HL-60 (cell line): ENCODE measurements around the gene RBP2.

Experiments
- DNase-seq, 2 experiments: peaks; one replicate each; pipeline ENCODE4 v3.0.0-alpha.2; 2010 to 2020; ENCODE audit warnings: low read depth in 1 of 2, low spot score in 1 of 2
- H3K27ac ChIP-seq: fragments of 250-450 bp; sonication (Bioruptor Pico); replicated peaks from 2 replicates; pipeline ENCODE4 v1.5.1; 2020; ENCODE audit warnings: mild to moderate bottlenecking, moderate library complexity
- H3K27me3 ChIP-seq: fragments of 250-450 bp; sonication (Bioruptor Pico); 2 replicates; pipeline ENCODE4 v1.5.1; 2021; ENCODE audit warnings: mild to moderate bottlenecking, moderate library complexity; ENCODE audit not compliant: insufficient read depth, poor library complexity, severe bottlenecking
- H3K4me3 ChIP-seq: replicated peaks from 2 replicates; pipeline ENCODE4 v1.5.1; 2011; ENCODE audit warnings: mild to moderate bottlenecking, control low read depth, low read length; ENCODE audit not compliant: insufficient read depth
- GABPA ChIP-seq: IDR thresholded peaks from 2 replicates; pipeline ENCODE4 v1.6.1; 2012; ENCODE audit warnings: low read depth
- POLR2AphosphoS5 ChIP-seq: IDR thresholded peaks from 2 replicates; pipeline ENCODE4 v1.6.1; 2012; ENCODE audit warnings: low read depth
- SPI1 ChIP-seq: IDR thresholded peaks from 2 replicates; pipeline ENCODE4 v1.6.1; 2012; ENCODE audit warnings: low read depth, mild to moderate bottlenecking, borderline replicate concordance
- TF ChIP-seq, protein P1 (sequence below): IDR thresholded peaks from one replicate; pipeline ENCODE4 v1.5.1; 2011; ENCODE audit warnings: low read length, control low read depth, inconsistent platforms; ENCODE audit not compliant: insufficient read depth
- TF ChIP-seq, protein P2 (sequence below): IDR thresholded peaks from 2 replicates; pipeline ENCODE4 v1.6.1; 2012; ENCODE audit warnings: low read depth; ENCODE audit not compliant: insufficient replicate concordance

RBP2 gene

DNA sequence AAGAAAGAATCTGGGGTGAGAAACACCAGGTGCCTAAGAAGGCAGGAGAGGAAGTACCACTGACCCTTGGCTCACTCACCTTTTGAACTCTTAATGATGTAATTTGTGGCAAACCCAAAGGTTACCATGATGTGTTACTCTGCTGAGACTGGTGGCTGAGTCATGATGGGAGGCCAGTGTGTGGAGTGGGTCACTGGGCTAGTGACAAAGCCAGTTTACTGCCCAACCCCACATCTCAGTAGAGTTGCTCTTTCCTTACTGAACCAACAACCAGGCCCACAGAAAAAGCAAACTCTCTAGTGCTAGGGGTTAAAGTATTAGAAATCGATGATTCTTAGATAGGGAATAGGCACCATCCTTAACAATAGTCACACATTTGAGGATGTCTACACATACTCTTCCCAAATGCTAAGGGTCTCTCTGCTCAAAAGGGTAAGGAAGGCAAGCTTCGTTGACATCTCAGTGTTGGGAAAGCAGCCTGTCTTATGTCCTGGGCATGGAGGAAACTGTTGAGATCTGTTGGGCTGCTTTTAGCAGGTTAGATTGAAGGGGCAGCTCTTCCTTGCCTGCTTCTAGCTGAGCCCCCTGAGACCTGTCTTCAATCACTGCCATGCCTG, 3.1 kb downstream of the RBP2 start:
- TF ChIP-seq SPI1 (no peak), GABPA (no peak)
- TF ChIP-seq, protein P1, sequence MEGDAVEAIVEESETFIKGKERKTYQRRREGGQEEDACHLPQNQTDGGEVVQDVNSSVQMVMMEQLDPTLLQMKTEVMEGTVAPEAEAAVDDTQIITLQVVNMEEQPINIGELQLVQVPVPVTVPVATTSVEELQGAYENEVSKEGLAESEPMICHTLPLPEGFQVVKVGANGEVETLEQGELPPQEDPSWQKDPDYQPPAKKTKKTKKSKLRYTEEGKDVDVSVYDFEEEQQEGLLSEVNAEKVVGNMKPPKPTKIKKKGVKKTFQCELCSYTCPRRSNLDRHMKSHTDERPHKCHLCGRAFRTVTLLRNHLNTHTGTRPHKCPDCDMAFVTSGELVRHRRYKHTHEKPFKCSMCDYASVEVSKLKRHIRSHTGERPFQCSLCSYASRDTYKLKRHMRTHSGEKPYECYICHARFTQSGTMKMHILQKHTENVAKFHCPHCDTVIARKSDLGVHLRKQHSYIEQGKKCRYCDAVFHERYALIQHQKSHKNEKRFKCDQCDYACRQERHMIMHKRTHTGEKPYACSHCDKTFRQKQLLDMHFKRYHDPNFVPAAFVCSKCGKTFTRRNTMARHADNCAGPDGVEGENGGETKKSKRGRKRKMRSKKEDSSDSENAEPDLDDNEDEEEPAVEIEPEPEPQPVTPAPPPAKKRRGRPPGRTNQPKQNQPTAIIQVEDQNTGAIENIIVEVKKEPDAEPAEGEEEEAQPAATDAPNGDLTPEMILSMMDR, result no peak
- TF ChIP-seq, protein P2, sequence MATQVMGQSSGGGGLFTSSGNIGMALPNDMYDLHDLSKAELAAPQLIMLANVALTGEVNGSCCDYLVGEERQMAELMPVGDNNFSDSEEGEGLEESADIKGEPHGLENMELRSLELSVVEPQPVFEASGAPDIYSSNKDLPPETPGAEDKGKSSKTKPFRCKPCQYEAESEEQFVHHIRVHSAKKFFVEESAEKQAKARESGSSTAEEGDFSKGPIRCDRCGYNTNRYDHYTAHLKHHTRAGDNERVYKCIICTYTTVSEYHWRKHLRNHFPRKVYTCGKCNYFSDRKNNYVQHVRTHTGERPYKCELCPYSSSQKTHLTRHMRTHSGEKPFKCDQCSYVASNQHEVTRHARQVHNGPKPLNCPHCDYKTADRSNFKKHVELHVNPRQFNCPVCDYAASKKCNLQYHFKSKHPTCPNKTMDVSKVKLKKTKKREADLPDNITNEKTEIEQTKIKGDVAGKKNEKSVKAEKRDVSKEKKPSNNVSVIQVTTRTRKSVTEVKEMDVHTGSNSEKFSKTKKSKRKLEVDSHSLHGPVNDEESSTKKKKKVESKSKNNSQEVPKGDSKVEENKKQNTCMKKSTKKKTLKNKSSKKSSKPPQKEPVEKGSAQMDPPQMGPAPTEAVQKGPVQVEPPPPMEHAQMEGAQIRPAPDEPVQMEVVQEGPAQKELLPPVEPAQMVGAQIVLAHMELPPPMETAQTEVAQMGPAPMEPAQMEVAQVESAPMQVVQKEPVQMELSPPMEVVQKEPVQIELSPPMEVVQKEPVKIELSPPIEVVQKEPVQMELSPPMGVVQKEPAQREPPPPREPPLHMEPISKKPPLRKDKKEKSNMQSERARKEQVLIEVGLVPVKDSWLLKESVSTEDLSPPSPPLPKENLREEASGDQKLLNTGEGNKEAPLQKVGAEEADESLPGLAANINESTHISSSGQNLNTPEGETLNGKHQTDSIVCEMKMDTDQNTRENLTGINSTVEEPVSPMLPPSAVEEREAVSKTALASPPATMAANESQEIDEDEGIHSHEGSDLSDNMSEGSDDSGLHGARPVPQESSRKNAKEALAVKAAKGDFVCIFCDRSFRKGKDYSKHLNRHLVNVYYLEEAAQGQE, result no peak
- no peak for DNase-seq
- no peak overlapping the region for H3K4me3 ChIP-seq
- H3K27ac ChIP-seq, result no peak overlapping the region
- H3K27me3 ChIP-seq, result no peaks in the 10 kb centered on the region

DNA sequence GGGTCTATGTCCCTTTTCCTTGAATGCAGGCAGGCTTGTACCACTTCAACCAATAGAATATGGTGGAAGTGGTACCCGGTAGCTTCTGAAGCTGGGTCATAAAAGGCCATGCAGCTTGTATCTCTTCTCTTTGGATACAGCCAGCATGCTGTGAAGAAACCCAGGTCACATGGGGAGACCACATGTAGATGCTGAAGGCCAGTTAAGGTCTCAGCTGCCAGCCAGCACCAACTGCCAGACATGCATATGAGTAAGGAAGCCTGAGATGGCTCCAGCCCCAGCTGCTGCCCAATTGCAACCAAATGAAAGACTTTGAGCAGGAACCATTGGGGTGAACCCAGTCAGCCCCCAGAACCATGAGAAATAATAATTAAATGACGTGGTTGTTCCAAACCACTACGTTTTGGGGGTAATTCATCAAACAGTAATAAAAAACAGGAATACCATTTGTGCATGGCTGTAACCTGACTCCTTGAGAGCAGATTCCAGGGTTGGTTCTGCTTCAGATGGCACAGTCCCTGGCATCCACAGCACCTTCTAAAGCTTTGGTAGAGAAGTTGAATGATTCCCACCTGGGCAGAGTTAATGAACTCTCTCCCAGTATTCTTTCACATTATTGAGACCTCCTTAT, 3.8 kb downstream of the RBP2 start:
- H3K27ac ChIP-seq, result no peak overlapping the region

DNA sequence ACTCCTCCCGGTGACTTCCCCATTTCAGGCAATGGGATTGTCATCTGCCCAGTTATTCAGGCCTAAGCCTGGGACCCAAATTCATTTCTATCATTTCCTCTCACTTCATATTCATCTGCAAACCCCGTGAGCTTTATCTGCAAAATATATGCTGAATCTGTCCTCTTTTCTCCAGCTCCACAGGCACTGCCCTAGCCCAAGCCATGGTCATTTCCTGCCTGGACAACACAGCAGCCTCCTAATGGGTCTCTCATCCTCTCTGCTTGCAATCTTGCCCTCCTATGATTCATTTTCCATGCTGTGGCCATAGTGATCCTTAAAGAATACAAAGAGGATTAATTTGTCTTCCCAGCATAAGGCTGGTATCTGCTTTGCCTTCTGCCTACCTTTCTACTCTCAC, 6.1 kb downstream of the RBP2 start:
- Histone ChIP-seq H3K27ac (no peak overlapping the region), H3K27me3 (no peaks in the 10 kb centered on the region), H3K4me3 (no peak overlapping the region)
- DNase-seq, result no peak
- TF ChIP-seq GABPA (no peak), POLR2AphosphoS5 (no peak), SPI1 (no peak)
- TF ChIP-seq, protein P1, result no peak
- TF ChIP-seq, protein P2, result no peak

More for the DNA sequence above, 3.8 kb downstream of the RBP2 start:
- no peak overlapping the region for H3K4me3 ChIP-seq
- TF ChIP-seq, protein P2, result no peak
- TF ChIP-seq POLR2AphosphoS5 (no peak), SPI1 (no peak), GABPA (no peak)
- TF ChIP-seq, protein P1, result no peak
- no peaks in the 10 kb centered on the region for H3K27me3 ChIP-seq
- DNase-seq, result no peak
